Stimulated activated CD4-positive, alpha-beta T cell treated with anti-CD3 and anti-CD28 coated beads, Interleukin-2, amount 100 ng/mL, for 48 hours (primary cell): ENCODE data around the gene TAF3.

Source experiments
- DNase-seq, 2 donors: peaks; one replicate each; pipeline ENCODE4 v3.0.0-alpha.2; 2020

The TAF3 gene

GRCh38 chr10:7942316-7942715, 124.0 kb downstream of the TAF3 start:
- DNase-seq, result no peak

GRCh38 chr10:7942859-7943258, 124.6 kb downstream of the TAF3 start:
- no peak for DNase-seq

GRCh38 chr10:7944215-7944480, 125.8 kb downstream of the TAF3 start:
- DNase-seq, result no peak

- no peak for DNase-seq
These were observed 126.2 kb downstream of the TAF3 start for GRCh38 chr10:7944537-7944936.

- no peak for DNase-seq
These were observed 126.7 kb downstream of the TAF3 start for GRCh38 chr10:7945034-7945433.

- DNase-seq, result no peak
These were observed 127.3 kb downstream of the TAF3 start for GRCh38 chr10:7945469-7946187.

- DNase-seq, result no peak
These were observed 130.2 kb downstream of the TAF3 start for GRCh38 chr10:7948371-7949000.

GRCh38 chr10:7950981-7951847, 132.9 kb downstream of the TAF3 start:
- no peak for DNase-seq

GRCh38 chr10:7952266-7952665, 134.0 kb downstream of the TAF3 start:
- no peak for DNase-seq

GRCh38 chr10:7953447-7953846, 135.1 kb downstream of the TAF3 start:
- DNase-seq, result no peak

- no peak for DNase-seq
These were observed 137.1 kb downstream of the TAF3 start for GRCh38 chr10:7955446-7955845.

- no peak for DNase-seq
These were observed 138.2 kb downstream of the TAF3 start for GRCh38 chr10:7956508-7956907.

- DNase-seq, result no peak
These were observed 139.3 kb downstream of the TAF3 start for GRCh38 chr10:7957591-7957990.

GRCh38 chr10:7958442-7958841, 140.1 kb downstream of the TAF3 start:
- no peak for DNase-seq

- DNase-seq, result no peak
These were observed 141.8 kb downstream of the TAF3 start for GRCh38 chr10:7960108-7960507.

GRCh38 chr10:7962592-7962991, 144.3 kb downstream of the TAF3 start:
- no peak for DNase-seq

GRCh38 chr10:7965457-7965856, 147.2 kb downstream of the TAF3 start:
- no peak for DNase-seq

- no peak for DNase-seq
These were observed 148.7 kb downstream of the TAF3 start for GRCh38 chr10:7967035-7967434.

- DNase-seq, result no peak
These were observed 150.3 kb downstream of the TAF3 start for GRCh38 chr10:7968510-7969112.

GRCh38 chr10:7969623-7970022, 151.3 kb downstream of the TAF3 start:
- no peak for DNase-seq

- no peak for DNase-seq
These were observed 153.6 kb downstream of the TAF3 start for GRCh38 chr10:7971949-7972348.

GRCh38 chr10:7972367-7972766, 154.1 kb downstream of the TAF3 start:
- no peak for DNase-seq

GRCh38 chr10:7980196-7980595, 161.9 kb downstream of the TAF3 start:
- DNase-seq, result no peak

- DNase-seq, result no peak
These were observed 164.4 kb downstream of the TAF3 start for GRCh38 chr10:7982727-7983126.
